BLaER1 treated with 17β-estradiol and CSF1 and Interleukin-3, amounts not matched to agents 10 nM and 100 nM (cell line): ENCODE data around the gene VPS13D.

Experiments used
- H3K27ac ChIP-seq, 11 experiments: shearing (Covaris generic); formaldehyde crosslinking; 2 replicates each; pipeline ENCODE4 v1.8.1; 2022
- H3K27me3 ChIP-seq, 11 experiments: shearing (Covaris generic); formaldehyde crosslinking; 2 replicates each; pipeline ENCODE4 v1.8.1; 2022
- H3K36me3 ChIP-seq, 11 experiments: shearing (Covaris generic); formaldehyde crosslinking; 2 replicates each; pipeline ENCODE4 v1.8.1; 2022
- H3K4me1 ChIP-seq, 10 experiments: shearing (Covaris generic); formaldehyde crosslinking; 2 replicates each; pipeline ENCODE4 v1.8.1; 2022
- H3K4me2 ChIP-seq, 11 experiments: shearing (Covaris generic); formaldehyde crosslinking; 2 replicates each; pipeline ENCODE4 v1.8.1; 2022
- H3K4me3 ChIP-seq, 10 experiments: shearing (Covaris generic); formaldehyde crosslinking; 2 replicates each; pipeline ENCODE4 v1.8.1; 2022
- H3K9ac ChIP-seq, 11 experiments: shearing (Covaris generic); formaldehyde crosslinking; 2 replicates each; pipeline ENCODE4 v1.8.1; 2022
- H3K9me3 ChIP-seq, 11 experiments: shearing (Covaris generic); formaldehyde crosslinking; replicated peaks in 1 of 11; 2 replicates each; pipeline ENCODE4 v1.8.1; 2022
- H4K20me1 ChIP-seq, 11 experiments: shearing (Covaris generic); formaldehyde crosslinking; 2 replicates each; pipeline ENCODE4 v1.8.1; 2022
- Cebpa-rat ChIP-seq, 11 experiments: shearing (Covaris generic); IDR thresholded peaks; 2 replicates each; pipeline ENCODE4 v1.8.1; 2022

The VPS13D gene

GRCh38 chr1:12184008-12184681 lies 45.7 kb upstream of the VPS13D start:
- Histone ChIP-seq H3K4me2 (peak overlapping the region; percentile 78 to 100 (median 98)), H3K9ac (peak overlapping the region; percentile 63 to 89 (median 78)), H3K27ac (peak overlapping the region; percentile 74 to 98 (median 91)), H3K4me3 (peak overlapping the region in 7 of 10 experiments; percentile 25 to 58 (median 40); a peak in 13 of 20 replicates), H3K9me3 (no peaks in the 10 kb centered on the region), H3K36me3 (peaks cover 0 to 88% (median 0%) of the 10 kb centered on the region in 11 experiments; a peak in 10 of 22 replicates), H4K20me1 (peaks cover 2 to 97% (median 10%) of the 10 kb centered on the region in 11 experiments; a peak in 14 of 22 replicates), H3K4me1 (peaks cover 52 to 98% (median 86%) of the 10 kb centered on the region in 10 experiments), H3K27me3 (no peaks in the 10 kb centered on the region)
- peak in 8 of 11 experiments; percentile 15 to 87 (median 65); a peak in 10 of 22 replicates for TF ChIP-seq Cebpa-rat (IDR thresholded peaks at IDR 0.05)

- peak overlapping the region in 7 of 10 experiments; percentile 25 to 58 (median 40); a peak in 12 of 20 replicates for H3K4me3 ChIP-seq
- H3K4me2 ChIP-seq: peak overlapping the region; percentile 78 to 100 (median 98)
- H4K20me1 ChIP-seq: peaks cover 0 to 97% (median 11%) of the 10 kb centered on the region in 11 experiments; a peak in 13 of 22 replicates
- H3K9ac ChIP-seq: peak overlapping the region; percentile 63 to 89 (median 78)
- H3K27me3 ChIP-seq: no peaks in the 10 kb centered on the region
- no peak for TF ChIP-seq Cebpa-rat (IDR thresholded peaks at IDR 0.05)
- H3K9me3 ChIP-seq: no peaks in the 10 kb centered on the region
- H3K4me1 ChIP-seq: peaks cover 41 to 98% (median 75%) of the 10 kb centered on the region in 10 experiments
- peak overlapping the region; percentile 74 to 98 (median 91) for H3K27ac ChIP-seq
- peaks cover 0 to 88% (median 0%) of the 10 kb centered on the region in 11 experiments; a peak in 10 of 22 replicates for H3K36me3 ChIP-seq
Measured at GRCh38 chr1:12185036-12185917, 44.6 kb upstream of the VPS13D start.

- TF ChIP-seq Cebpa-rat (IDR thresholded peaks at IDR 0.05): no peak; a peak in 1 of 22 replicates
- peaks cover 0 to 88% (median 0%) of the 10 kb centered on the region in 11 experiments; a peak in 10 of 22 replicates for H3K36me3 ChIP-seq
- H3K4me1 ChIP-seq: peaks cover 32 to 98% (median 72%) of the 10 kb centered on the region in 10 experiments
- peak overlapping the region; percentile 74 to 98 (median 91); a peak in 21 of 22 replicates for H3K27ac ChIP-seq
- H3K9ac ChIP-seq: peak overlapping the region; percentile 63 to 89 (median 78)
- H3K27me3 ChIP-seq: no peaks in the 10 kb centered on the region
- H4K20me1 ChIP-seq: peaks cover 0 to 97% (median 15%) of the 10 kb centered on the region in 11 experiments; a peak in 14 of 22 replicates
- no peaks in the 10 kb centered on the region for H3K9me3 ChIP-seq
- peak overlapping the region; percentile 78 to 100 (median 98) for H3K4me2 ChIP-seq
- H3K4me3 ChIP-seq: peak overlapping the region in 4 of 10 experiments; percentile 39 to 58 (median 40); a peak in 5 of 20 replicates
Measured at GRCh38 chr1:12185918-12186678, 43.7 kb upstream of the VPS13D start.

- H3K4me1 ChIP-seq: peaks cover 31 to 98% (median 71%) of the 10 kb centered on the region in 10 experiments
- H3K9me3 ChIP-seq: no peaks in the 10 kb centered on the region
- peak overlapping the region in 10 of 11 experiments; percentile 78 to 100 (median 98); a peak in 16 of 22 replicates for H3K4me2 ChIP-seq
- no peak for TF ChIP-seq Cebpa-rat (IDR thresholded peaks at IDR 0.05)
- no peaks in the 10 kb centered on the region for H3K27me3 ChIP-seq
- peaks cover 0 to 88% (median 0%) of the 10 kb centered on the region in 11 experiments; a peak in 10 of 22 replicates for H3K36me3 ChIP-seq
- H3K9ac ChIP-seq: peak overlapping the region in 7 of 11 experiments; percentile 3 to 89 (median 78); a peak in 8 of 22 replicates
- peak overlapping the region in 9 of 11 experiments; percentile 76 to 98 (median 91); a peak in 13 of 22 replicates for H3K27ac ChIP-seq
- H4K20me1 ChIP-seq: peaks cover 0 to 97% (median 19%) of the 10 kb centered on the region in 11 experiments; a peak in 14 of 22 replicates
- H3K4me3 ChIP-seq: no peak overlapping the region
Measured at GRCh38 chr1:12186679-12186985, 43.2 kb upstream of the VPS13D start.

GRCh38 chr1:12188115-12188514 lies 41.7 kb upstream of the VPS13D start:
- Histone ChIP-seq H3K27ac (peak overlapping the region in 2 of 11 experiments; percentile 25 to 91; a peak in 2 of 22 replicates), H3K9me3 (no peaks in the 10 kb centered on the region), H3K4me1 (peaks cover 39 to 98% (median 67%) of the 10 kb centered on the region in 10 experiments), H3K36me3 (peaks cover 0 to 88% (median 6%) of the 10 kb centered on the region in 11 experiments; a peak in 11 of 22 replicates), H3K4me3 (no peak overlapping the region), H3K9ac (peak overlapping the region in 3 of 11 experiments; percentile 18 to 82 (median 75); a peak in 4 of 22 replicates), H3K27me3 (no peaks in the 10 kb centered on the region), H4K20me1 (peaks cover 0 to 97% (median 26%) of the 10 kb centered on the region in 11 experiments; a peak in 14 of 22 replicates), H3K4me2 (peak overlapping the region in 5 of 11 experiments; percentile 19 to 100 (median 99); a peak in 8 of 22 replicates)
- TF ChIP-seq Cebpa-rat (IDR thresholded peaks at IDR 0.05): no peak

- peak overlapping the region in 1 of 11 experiments; percentile 25; a peak in 2 of 22 replicates for H3K27ac ChIP-seq
- peak overlapping the region in 4 of 11 experiments; percentile 8 to 100 (median 98); a peak in 6 of 22 replicates for H3K4me2 ChIP-seq
- H3K9me3 ChIP-seq: no peaks in the 10 kb centered on the region
- no peak overlapping the region for H3K4me3 ChIP-seq
- no peak for TF ChIP-seq Cebpa-rat (IDR thresholded peaks at IDR 0.05)
- H3K27me3 ChIP-seq: no peaks in the 10 kb centered on the region
- peaks cover 38 to 100% (median 67%) of the 10 kb centered on the region in 10 experiments for H3K4me1 ChIP-seq
- peaks cover 0 to 93% (median 9%) of the 10 kb centered on the region in 11 experiments; a peak in 11 of 22 replicates for H3K36me3 ChIP-seq
- peaks cover 0 to 100% (median 26%) of the 10 kb centered on the region in 11 experiments; a peak in 14 of 22 replicates for H4K20me1 ChIP-seq
- H3K9ac ChIP-seq: peak overlapping the region in 2 of 11 experiments; percentile 75 to 82; a peak in 2 of 22 replicates
Measured at GRCh38 chr1:12188657-12189327, 41.0 kb upstream of the VPS13D start.

- Histone ChIP-seq H3K27me3 (no peaks in the 10 kb centered on the region), H3K9me3 (no peaks in the 10 kb centered on the region), H3K4me2 (peak overlapping the region in 3 of 11 experiments; percentile 98 to 100 (median 99); a peak in 5 of 22 replicates), H3K27ac (no peak overlapping the region), H3K4me1 (peaks cover 34 to 100% (median 68%) of the 10 kb centered on the region in 10 experiments), H4K20me1 (peaks cover 0 to 100% (median 26%) of the 10 kb centered on the region in 11 experiments; a peak in 14 of 22 replicates), H3K9ac (peak overlapping the region in 2 of 11 experiments; percentile 75 to 82; a peak in 3 of 22 replicates), H3K36me3 (peaks cover 0 to 99% (median 15%) of the 10 kb centered on the region in 11 experiments; a peak in 12 of 22 replicates), H3K4me3 (no peak overlapping the region)
- no peak for TF ChIP-seq Cebpa-rat (IDR thresholded peaks at IDR 0.05)
Measured at GRCh38 chr1:12189328-12189682, 40.5 kb upstream of the VPS13D start.
